Lower leg skin (tissue), 3 donors: ENCODE results near the gene PANK1.

Experiments used
- CTCF ChIP-seq, 3 donors: fragments of 450-650 bp; IDR thresholded peaks; one replicate each; pipeline ENCODE4 v1.5.1; 2016; ENCODE audit warnings: antibody characterized with exemption in 3 of 3, mild to moderate bottlenecking in 3 of 3, moderate library complexity in 2 of 3
- POLR2A ChIP-seq, 2 donors: fragments of 450-650 bp; IDR thresholded peaks; one replicate each; pipeline ENCODE4 v1.6.1; 2016 to 2017; ENCODE audit warnings: antibody characterized with exemption in 2 of 2, mild to moderate bottlenecking in 1 of 2, moderate library complexity in 1 of 2

DNA sequence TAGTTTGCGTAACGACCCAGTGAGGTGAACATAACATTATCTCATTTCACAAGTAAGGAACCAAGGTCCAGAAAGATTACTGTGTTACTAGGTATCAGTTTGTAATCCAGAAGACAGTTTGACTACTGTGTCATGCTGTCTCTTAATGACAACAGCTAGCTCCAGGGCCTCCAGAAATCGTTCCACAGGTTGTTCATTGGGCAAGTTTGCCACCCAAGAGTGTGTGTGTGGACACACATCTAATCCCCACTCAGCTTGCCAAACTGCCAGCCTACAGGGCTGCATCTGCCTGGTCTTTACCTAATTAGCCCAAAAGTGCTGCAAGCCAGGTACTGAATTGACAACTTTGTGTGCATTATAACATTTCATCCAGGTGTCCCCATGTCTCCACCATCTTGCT lies 81.7 kb downstream of the PANK1 start:
- TF ChIP-seq POLR2A (IDR thresholded peaks at IDR 0.05) (no peak), CTCF (IDR thresholded peaks at IDR 0.05) (no peak)
